OCI-LY3 (cell line): ENCODE results near the gene ITPR1.

Experiments used
- CTCF ChIP-seq: fragments of 200-600, 300-600 bp; sonication (generic); IDR thresholded peaks from 2 replicates; pipeline ENCODE4 v1.5.1; 2014; ENCODE audit warnings: antibody characterized with exemption, low read length, low read depth
- EZH2phosphoT487 ChIP-seq: fragments of 200-600 bp; shearing (Covaris generic); IDR thresholded peaks from 2 replicates; pipeline ENCODE4 v1.6.1; 2018; ENCODE audit warnings: antibody characterized with exemption, mixed run types, low read depth

- no peak for TF ChIP-seq CTCF
- TF ChIP-seq EZH2phosphoT487 = no peak
These were observed 4.0 kb downstream of the ITPR1 start for GRCh38 chr3:4497005-4497692.
